ENCODE results near the gene DDHD1. TPM values are rescaled to one million over a fixed set of nuclear protein-coding genes. Genes with fewer than 3 reads are reported as not detected.
A peak's percentile ranks its signal among the peaks of the same experiment; 100 is the strongest.
"Not testable (repeated sequence)": the region's sequence is repeated elsewhere in the genome, so short reads cannot be mapped to it uniquely, and the experiment has no call there.

Gene DDHD1
- total and polyA plus RNA-seq, 2 experiments from 2014 or later, result 11.2 to 28.9 TPM

GRCh38 chr14:53121419-53121818, 31.7 kb downstream of the DDHD1 start:
- peaks cover 15% of the 10 kb centered on the region; the same call in 2 of the 3 replicates for H3K9me3 Mint-ChIP-seq
- H3K4me3 ChIP-seq; H2AFZ ChIP-seq; H3K27ac Mint-ChIP-seq; DNase-seq (ENCODE audit: low spot score); H3K4me3 Mint-ChIP-seq; H3K4me2 ChIP-seq; ATAC-seq; H3K36me3 ChIP-seq (ENCODE audit: insufficient read depth); H3F3A ChIP-seq (replicated peaks; ENCODE audit: low read depth); H3K27me3 ChIP-seq (ENCODE audit: insufficient read depth); H4K20me1 ChIP-seq (replicated peaks; ENCODE audit: insufficient read depth); H3K27ac ChIP-seq (ENCODE audit: low read depth); H3K9me2 ChIP-seq (ENCODE audit: insufficient read depth): not testable (repeated sequence)
- peaks cover 11% of the 10 kb centered on the region for H3K36me3 Mint-ChIP-seq (ENCODE audit: low read depth)
- Histone ChIP-seq H3K4me1 (ENCODE audit: insufficient read depth) (peaks cover 13% of the 10 kb centered on the region), H3K79me2 (replicated peaks; ENCODE audit: insufficient read depth) (peaks cover 71% of the 10 kb centered on the region)
- H3K4me1 Mint-ChIP-seq, result peaks cover 14% of the 10 kb centered on the region
- peaks cover 11% of the 10 kb centered on the region for H3K27me3 Mint-ChIP-seq (ENCODE audit: insufficient read depth, low read depth, poor library complexity)

GRCh38 chr14:53117479-53117878, 35.6 kb downstream of the DDHD1 start:
- H4K20me1 ChIP-seq (replicated peaks; ENCODE audit: insufficient read depth); H3K4me3 ChIP-seq; H2AFZ ChIP-seq; H3K27me3 ChIP-seq (ENCODE audit: insufficient read depth); H3K27ac ChIP-seq (ENCODE audit: low read depth); H3F3A ChIP-seq (replicated peaks; ENCODE audit: low read depth); H3K27ac Mint-ChIP-seq; H3K36me3 ChIP-seq (ENCODE audit: insufficient read depth); H3K27me3 Mint-ChIP-seq (ENCODE audit: insufficient read depth, low read depth, poor library complexity); H3K4me3 Mint-ChIP-seq; H3K9me2 ChIP-seq (ENCODE audit: insufficient read depth): not testable (repeated sequence)
- peak; percentile 55 for DNase-seq (ENCODE audit: low spot score)
- peak; percentile 77 for ATAC-seq
- Mint-ChIP-seq H3K36me3 (ENCODE audit: low read depth) (peaks cover 11% of the 10 kb centered on the region), H3K9me3 (peaks cover 15% of the 10 kb centered on the region; the same call in 2 of the 3 replicates), H3K4me1 (peaks cover 14% of the 10 kb centered on the region)
- Histone ChIP-seq H3K4me2 (peak overlapping the region; percentile 48; the same call in 1 of the 2 replicates), H3K4me1 (ENCODE audit: insufficient read depth) (peaks cover 13% of the 10 kb centered on the region), H3K79me2 (replicated peaks; ENCODE audit: insufficient read depth) (peaks cover 71% of the 10 kb centered on the region)
- TF ChIP-seq CTCF (conservative IDR thresholded peaks at IDR 0.05; ENCODE audit: low read depth in 2 of 2) (0 out of 4 replicates have a peak, but pooled peaks have one; percentile 10 to 17), ZNF462 (CRISPR knock-in tag; IDR thresholded peaks at IDR 0.05) (peak; percentile 77)

Data from GM23338 (cell line).